SK-N-SH treated with all-trans-retinoic acid at 6 μM for 48 hours (cell line): ENCODE results near the gene ZNF205.

ENCODE experiments used
- ATAC-seq: fragments of 200-7000 bp; cut with Tn5 transposase; 3 replicates; pipeline ENCODE4 v1.9.1; 2020; ENCODE audit warnings: mild to moderate bottlenecking, moderate library complexity
- ARNTL ChIP-seq: fragments of 450-650 bp; formaldehyde crosslinking; IDR thresholded peaks from 2 replicates; pipeline ENCODE4 v1.5.0; 2020; ENCODE audit warnings: low read depth, mild to moderate bottlenecking, moderate library complexity, borderline replicate concordance
- BACH2 ChIP-seq: fragments of 250-450 bp; sonication (Bioruptor Pico); IDR thresholded peaks from 2 replicates; pipeline ENCODE4 v1.9.0; 2021; ENCODE audit warnings: mild to moderate bottlenecking, borderline replicate concordance
- CREB5 ChIP-seq: fragments of 250-450 bp; sonication (Bioruptor Pico); IDR thresholded peaks from 2 replicates; pipeline ENCODE4 v1.5.1; 2020; ENCODE audit warnings: low read depth, mild to moderate bottlenecking, moderate library complexity
- ESRRG ChIP-seq: fragments of 250-450 bp; sonication (Bioruptor Pico); IDR thresholded peaks from 2 replicates; pipeline ENCODE4 v1.6.1; 2021; ENCODE audit warnings: mild to moderate bottlenecking
- GLIS3 ChIP-seq: fragments of 250-450 bp; sonication (Bioruptor Pico); IDR thresholded peaks from 2 replicates; pipeline ENCODE4 v1.5.0; 2020; ENCODE audit warnings: mild to moderate bottlenecking, moderate library complexity
- ISL1 ChIP-seq: fragments of 250-450 bp; sonication (Bioruptor Pico); IDR thresholded peaks from 2 replicates; pipeline ENCODE4 v2.1.2; 2022; ENCODE audit warnings: mild to moderate bottlenecking, moderate library complexity
- OSR1 ChIP-seq: fragments of 250-450 bp; sonication (Bioruptor Pico); IDR thresholded peaks from 2 replicates; pipeline ENCODE4 v1.8.0; 2022; ENCODE audit warnings: moderate library complexity, mild to moderate bottlenecking, inconsistent platforms
- PATZ1 ChIP-seq: fragments of 250-450 bp; sonication (Bioruptor Pico); IDR thresholded peaks from 2 replicates; pipeline ENCODE4 v1.8.0; 2020; ENCODE audit warnings: mild to moderate bottlenecking, moderate library complexity, borderline replicate concordance
- POU6F1 ChIP-seq: fragments of 250-450 bp; sonication (Bioruptor Pico); IDR thresholded peaks from 2 replicates; pipeline ENCODE4 v1.8.0; 2021; ENCODE audit warnings: low read depth, mild to moderate bottlenecking, moderate library complexity, borderline replicate concordance
- RARB ChIP-seq: fragments of 250-450 bp; sonication (Bioruptor Pico); IDR thresholded peaks from 2 replicates; pipeline ENCODE4 v1.8.0; 2021; ENCODE audit warnings: mild to moderate bottlenecking, moderate library complexity
- SNAI2 ChIP-seq: fragments of 250-450 bp; sonication (Bioruptor Pico); IDR thresholded peaks from 2 replicates; pipeline ENCODE4 v1.5.0; 2020; ENCODE audit warnings: mild to moderate bottlenecking, moderate library complexity
- TOX ChIP-seq: fragments of 250-450 bp; sonication (Bioruptor Pico); IDR thresholded peaks from 2 replicates; pipeline ENCODE4 v1.8.0; 2021; ENCODE audit warnings: mild to moderate bottlenecking, moderate library complexity, borderline replicate concordance
- TSHZ2 ChIP-seq: fragments of 250-450 bp; sonication (Bioruptor Pico); IDR thresholded peaks from 2 replicates; pipeline ENCODE4 v1.5.0; 2020; ENCODE audit warnings: mild to moderate bottlenecking, moderate library complexity
- ZC3H10 ChIP-seq: fragments of 250-450 bp; sonication (Bioruptor Pico); IDR thresholded peaks from 2 replicates; pipeline ENCODE4 v1.5.1; 2021; ENCODE audit warnings: mild to moderate bottlenecking, moderate library complexity
- ZFP3 ChIP-seq: fragments of 250-450 bp; sonication (Bioruptor Pico); IDR thresholded peaks from 2 replicates; pipeline ENCODE4 v1.5.0; 2020; ENCODE audit warnings: mild to moderate bottlenecking, moderate library complexity
- ZFP30 ChIP-seq: fragments of 450-650 bp; formaldehyde crosslinking; IDR thresholded peaks from 2 replicates; pipeline ENCODE4 v1.5.0; 2022; ENCODE audit warnings: mild to moderate bottlenecking, moderate library complexity
- ZNF565 ChIP-seq: fragments of 450-650 bp; formaldehyde crosslinking; conservative IDR thresholded peaks from 2 replicates; pipeline ENCODE4 v1.5.0; 2020; ENCODE audit warnings: low read depth, mild to moderate bottlenecking, moderate library complexity
- ZNF70 ChIP-seq: fragments of 450-650 bp; formaldehyde crosslinking; IDR thresholded peaks from 2 replicates; pipeline ENCODE4 v1.5.0; 2020; ENCODE audit warnings: mild to moderate bottlenecking, moderate library complexity
- ZNF8 ChIP-seq: fragments of 450-650 bp; formaldehyde crosslinking; IDR thresholded peaks from 2 replicates; pipeline ENCODE4 v1.5.0; 2020; ENCODE audit warnings: mild to moderate bottlenecking, moderate library complexity
- TF ChIP-seq, protein P1 (sequence below): fragments of 250-450 bp; sonication (Bioruptor Pico); IDR thresholded peaks from 2 replicates; pipeline ENCODE4 v1.5.1; 2021; ENCODE audit warnings: mild to moderate bottlenecking, moderate library complexity

ZNF205 gene

GRCh38 chr16:3141781-3142311, 29.5 kb downstream of the ZNF205 start:
- ATAC-seq = no peak
- TF ChIP-seq BACH2 (CRISPR knock-in tag) (no peak), CREB5 (CRISPR knock-in tag) (no peak), ESRRG (CRISPR knock-in tag) (no peak), PATZ1 (CRISPR knock-in tag) (no peak), ZNF70 (CRISPR knock-in tag) (no peak), RARB (CRISPR knock-in tag) (no peak), ARNTL (CRISPR knock-in tag) (no peak), GLIS3 (no peak), ZC3H10 (CRISPR knock-in tag) (no peak), ISL1 (CRISPR knock-in tag) (no peak), ZNF8 (CRISPR knock-in tag) (no peak), SNAI2 (CRISPR knock-in tag) (no peak), ZNF565 (CRISPR knock-in tag) (no peak)
- TF ChIP-seq, protein P1, sequence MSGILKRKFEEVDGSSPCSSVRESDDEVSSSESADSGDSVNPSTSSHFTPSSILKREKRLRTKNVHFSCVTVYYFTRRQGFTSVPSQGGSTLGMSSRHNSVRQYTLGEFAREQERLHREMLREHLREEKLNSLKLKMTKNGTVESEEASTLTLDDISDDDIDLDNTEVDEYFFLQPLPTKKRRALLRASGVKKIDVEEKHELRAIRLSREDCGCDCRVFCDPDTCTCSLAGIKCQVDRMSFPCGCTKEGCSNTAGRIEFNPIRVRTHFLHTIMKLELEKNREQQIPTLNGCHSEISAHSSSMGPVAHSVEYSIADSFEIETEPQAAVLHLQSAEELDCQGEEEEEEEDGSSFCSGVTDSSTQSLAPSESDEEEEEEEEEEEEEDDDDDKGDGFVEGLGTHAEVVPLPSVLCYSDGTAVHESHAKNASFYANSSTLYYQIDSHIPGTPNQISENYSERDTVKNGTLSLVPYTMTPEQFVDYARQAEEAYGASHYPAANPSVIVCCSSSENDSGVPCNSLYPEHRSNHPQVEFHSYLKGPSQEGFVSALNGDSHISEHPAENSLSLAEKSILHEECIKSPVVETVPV (CRISPR knock-in tag) = no peak

GRCh38 chr16:3142327-3142726, 29.9 kb downstream of the ZNF205 start:
- no peak for ATAC-seq
- TF ChIP-seq ZFP3 (CRISPR knock-in tag) (no peak), ZNF70 (CRISPR knock-in tag) (no peak), TOX (no peak), ZNF8 (CRISPR knock-in tag) (no peak), TSHZ2 (CRISPR knock-in tag) (no peak)
- TF ChIP-seq, all 23 proteins: peak for 0

DNA sequence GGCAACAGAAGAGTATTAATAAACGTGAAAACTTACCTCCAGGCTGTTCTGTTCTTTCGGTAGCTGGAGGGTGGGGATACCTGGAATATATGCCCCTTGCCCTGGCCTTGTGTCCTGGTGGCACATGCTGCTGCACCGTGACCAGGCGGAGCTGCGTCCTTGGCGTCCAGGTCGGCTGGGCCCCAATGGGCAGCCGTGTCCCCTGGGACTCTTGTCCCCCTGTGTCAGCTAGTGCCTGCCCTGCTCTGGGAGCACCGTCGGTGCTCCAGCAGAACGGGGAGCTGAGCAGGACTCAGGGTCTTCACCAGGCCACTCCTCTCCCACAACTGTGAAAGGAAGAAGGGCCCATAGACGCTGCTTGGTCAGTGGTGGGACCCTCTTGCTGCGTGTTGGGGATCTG, 30.4 kb downstream of the ZNF205 start:
- TF ChIP-seq RARB (CRISPR knock-in tag) (no peak), OSR1 (CRISPR knock-in tag) (no peak), ZFP30 (CRISPR knock-in tag) (no peak), ZNF565 (CRISPR knock-in tag) (no peak), PATZ1 (CRISPR knock-in tag) (no peak), CREB5 (CRISPR knock-in tag) (no peak), ARNTL (CRISPR knock-in tag) (no peak), ZC3H10 (CRISPR knock-in tag) (no peak), ZNF8 (CRISPR knock-in tag) (no peak), POU6F1 (CRISPR knock-in tag) (no peak), ISL1 (CRISPR knock-in tag) (no peak)
- no peak for ATAC-seq
